Heart left ventricle (tissue), 13 donors: ENCODE results near the gene ERBIN.

Experiments
- POLR2A ChIP-seq, 2 donors: fragments of 450-650 bp; IDR thresholded peaks; one replicate each; pipeline ENCODE4 v1.6.1; 2017; ENCODE audit warnings: antibody characterized with exemption in 2 of 2, mild to moderate bottlenecking in 2 of 2, moderate library complexity in 2 of 2
- TF ChIP-seq, protein P1 (sequence below), 12 donors: fragments of 200-600 bp; sonication (generic) in 4 of 12; IDR thresholded peaks; one replicate each; pipeline versions ENCODE4 v1.5.0 to v1.8.0; 2018 to 2022; ENCODE audit warnings: antibody characterized with exemption in 12 of 12, mild to moderate bottlenecking in 5 of 12
- donor health status: ischemic (EF 13 %, LVEDD 7.1; RV severe dilation, severe dysfunction).
- donor health status: DM: no; HTN: yes; CAD: no.
- donor health status: DM: no; HTN: no; CAD: no.
- donor health status: ischemic (EF 25% LVEDD 6.9; RV normal size, moderate dysfunction).
- donor health status: ischemic (EF 25% LVEDD 5.7; RV mildly dilated, moderate dysfunction).
- donor health status: ischemic (EF 35%, LVEDD 5.7; RV mildly dilated, moderate dysfunction).
- donor health status: nonischemic (EF 11% LVEDD 7.7; RV severe dilation, severe dysfunction).
- donor health status: DM: yes; HTN: yes; CAD: no.
- donor health status: PGD.
- donor health status: ischemic (EF 29% LVEDD 5.4; RV normal size, mild dysfunction).
- donor health status: nonischemic (EF 23%, LVEDD 6.1; RV moderate dilation, normal function).

DNA sequence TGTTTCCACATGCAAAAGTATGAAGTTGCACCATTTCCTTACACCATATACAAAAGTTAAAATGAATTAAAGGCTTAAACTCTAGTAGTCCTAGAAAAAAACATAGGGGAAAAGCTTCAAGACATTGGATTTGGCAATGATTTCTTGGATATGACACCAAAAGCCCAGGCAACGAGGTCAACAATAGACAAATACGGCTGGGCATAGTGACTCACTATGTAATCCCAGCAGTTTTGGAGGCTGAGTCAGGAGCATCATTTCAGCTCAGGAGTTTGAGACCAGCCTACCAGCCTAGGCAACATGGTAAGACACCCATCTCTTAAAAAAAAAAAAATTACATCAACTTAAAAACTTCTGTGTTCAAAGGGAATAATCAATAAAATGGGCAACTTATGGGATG lies 186.8 kb downstream of the ERBIN start:
- TF ChIP-seq, protein P1, sequence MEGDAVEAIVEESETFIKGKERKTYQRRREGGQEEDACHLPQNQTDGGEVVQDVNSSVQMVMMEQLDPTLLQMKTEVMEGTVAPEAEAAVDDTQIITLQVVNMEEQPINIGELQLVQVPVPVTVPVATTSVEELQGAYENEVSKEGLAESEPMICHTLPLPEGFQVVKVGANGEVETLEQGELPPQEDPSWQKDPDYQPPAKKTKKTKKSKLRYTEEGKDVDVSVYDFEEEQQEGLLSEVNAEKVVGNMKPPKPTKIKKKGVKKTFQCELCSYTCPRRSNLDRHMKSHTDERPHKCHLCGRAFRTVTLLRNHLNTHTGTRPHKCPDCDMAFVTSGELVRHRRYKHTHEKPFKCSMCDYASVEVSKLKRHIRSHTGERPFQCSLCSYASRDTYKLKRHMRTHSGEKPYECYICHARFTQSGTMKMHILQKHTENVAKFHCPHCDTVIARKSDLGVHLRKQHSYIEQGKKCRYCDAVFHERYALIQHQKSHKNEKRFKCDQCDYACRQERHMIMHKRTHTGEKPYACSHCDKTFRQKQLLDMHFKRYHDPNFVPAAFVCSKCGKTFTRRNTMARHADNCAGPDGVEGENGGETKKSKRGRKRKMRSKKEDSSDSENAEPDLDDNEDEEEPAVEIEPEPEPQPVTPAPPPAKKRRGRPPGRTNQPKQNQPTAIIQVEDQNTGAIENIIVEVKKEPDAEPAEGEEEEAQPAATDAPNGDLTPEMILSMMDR (IDR thresholded peaks at IDR 0.05) = no peak
- no peak for TF ChIP-seq POLR2A (IDR thresholded peaks at IDR 0.05)
